GM12873 (cell line): Measurements from ENCODE around the gene DAPK1.

Experiments used
- TF ChIP-seq, protein P1 (sequence below): IDR thresholded peaks from 2 replicates; pipeline ENCODE4 v1.5.1; 2012; ENCODE audit warnings: low read depth, mild to moderate bottlenecking, moderate library complexity, low read length, control low read depth; ENCODE audit not compliant: insufficient read depth; ENCODE audit errors: missing control alignments

DAPK1 gene

DNA sequence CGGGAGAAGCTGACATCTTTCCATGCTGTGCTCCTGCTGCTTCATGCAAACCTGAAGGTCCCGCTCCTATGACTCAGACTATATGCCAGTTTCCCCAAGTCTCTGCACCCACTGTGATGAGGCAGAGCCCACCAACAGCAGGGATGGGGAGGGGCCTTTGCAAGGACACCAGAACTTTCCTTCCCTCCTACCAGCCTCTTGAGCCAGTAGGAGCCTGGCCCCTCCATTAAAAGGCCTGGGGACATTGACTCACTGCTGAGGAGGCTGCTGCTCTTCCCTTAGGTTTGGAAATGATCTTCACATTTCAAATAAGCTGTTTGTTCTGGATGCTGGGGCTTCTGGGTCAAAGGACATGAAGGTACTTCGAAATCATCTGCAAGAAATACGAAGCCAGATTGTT is 202.2 kb downstream of the DAPK1 start:
- TF ChIP-seq, protein P1, sequence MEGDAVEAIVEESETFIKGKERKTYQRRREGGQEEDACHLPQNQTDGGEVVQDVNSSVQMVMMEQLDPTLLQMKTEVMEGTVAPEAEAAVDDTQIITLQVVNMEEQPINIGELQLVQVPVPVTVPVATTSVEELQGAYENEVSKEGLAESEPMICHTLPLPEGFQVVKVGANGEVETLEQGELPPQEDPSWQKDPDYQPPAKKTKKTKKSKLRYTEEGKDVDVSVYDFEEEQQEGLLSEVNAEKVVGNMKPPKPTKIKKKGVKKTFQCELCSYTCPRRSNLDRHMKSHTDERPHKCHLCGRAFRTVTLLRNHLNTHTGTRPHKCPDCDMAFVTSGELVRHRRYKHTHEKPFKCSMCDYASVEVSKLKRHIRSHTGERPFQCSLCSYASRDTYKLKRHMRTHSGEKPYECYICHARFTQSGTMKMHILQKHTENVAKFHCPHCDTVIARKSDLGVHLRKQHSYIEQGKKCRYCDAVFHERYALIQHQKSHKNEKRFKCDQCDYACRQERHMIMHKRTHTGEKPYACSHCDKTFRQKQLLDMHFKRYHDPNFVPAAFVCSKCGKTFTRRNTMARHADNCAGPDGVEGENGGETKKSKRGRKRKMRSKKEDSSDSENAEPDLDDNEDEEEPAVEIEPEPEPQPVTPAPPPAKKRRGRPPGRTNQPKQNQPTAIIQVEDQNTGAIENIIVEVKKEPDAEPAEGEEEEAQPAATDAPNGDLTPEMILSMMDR: no peak

DNA sequence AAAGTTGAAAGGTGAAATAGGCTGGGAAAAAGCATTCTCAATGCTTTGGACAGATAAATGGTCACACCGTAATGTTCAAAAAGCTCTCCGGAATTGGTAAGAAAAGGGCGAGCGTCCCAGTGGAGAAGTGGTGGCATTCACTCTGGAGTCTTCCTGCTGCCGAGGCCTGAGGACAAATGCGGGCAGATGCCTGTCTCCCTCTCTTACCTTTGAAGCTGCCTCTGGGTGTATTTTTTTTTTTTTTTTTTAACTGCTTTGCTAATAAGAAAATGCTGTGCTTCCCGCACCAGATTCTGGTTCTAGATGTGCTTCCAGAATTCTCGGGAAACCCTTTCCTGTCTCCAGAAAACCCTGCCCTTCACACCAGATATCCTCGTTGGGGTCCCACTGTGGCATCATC is 203.8 kb downstream of the DAPK1 start:
- TF ChIP-seq, protein P1: no peak

DNA sequence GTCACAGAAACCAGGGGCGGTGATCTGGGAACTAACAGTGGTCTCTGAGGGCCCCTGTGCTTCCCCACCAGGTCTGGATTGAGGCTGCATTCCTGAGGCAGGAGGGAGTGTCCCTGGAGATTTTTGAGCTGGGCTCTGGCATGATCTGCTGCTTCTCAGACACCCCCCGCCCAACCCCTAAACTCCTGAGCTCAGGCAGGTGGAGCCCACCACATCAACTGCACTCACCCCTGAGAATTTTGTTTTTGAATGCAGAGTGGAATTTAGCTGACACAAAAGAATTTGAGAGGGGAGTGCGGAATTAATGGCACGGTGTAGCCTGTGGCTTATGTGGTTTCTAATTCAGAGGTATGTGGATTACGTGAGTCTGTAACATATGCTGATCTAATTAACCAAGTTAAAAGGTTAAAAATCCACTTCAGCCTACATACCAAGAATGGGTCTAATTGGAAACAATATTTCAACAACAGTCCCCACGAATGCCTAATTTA is 204.3 kb downstream of the DAPK1 start:
- TF ChIP-seq, protein P1: no peak

DNA sequence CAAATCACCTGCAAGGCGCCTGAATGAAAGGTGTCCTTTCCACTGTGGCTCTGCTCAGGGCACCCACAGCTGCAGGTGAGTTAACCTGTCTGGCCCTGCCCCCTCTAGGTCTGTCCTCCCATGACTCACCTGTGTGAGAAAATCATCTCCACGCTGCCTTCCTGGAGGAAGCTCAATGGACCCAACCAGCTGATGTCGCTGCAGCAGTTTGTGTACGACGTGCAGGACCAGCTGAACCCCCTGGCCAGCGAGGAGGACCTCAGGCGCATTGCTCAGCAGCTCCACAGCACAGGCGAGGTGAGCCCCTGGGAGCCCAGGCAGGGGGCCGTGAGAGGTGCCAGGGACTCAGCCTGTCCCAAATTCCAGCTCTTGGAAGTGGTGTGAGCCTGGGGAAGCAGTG is 205.3 kb downstream of the DAPK1 start:
- TF ChIP-seq, protein P1: no peak

DNA sequence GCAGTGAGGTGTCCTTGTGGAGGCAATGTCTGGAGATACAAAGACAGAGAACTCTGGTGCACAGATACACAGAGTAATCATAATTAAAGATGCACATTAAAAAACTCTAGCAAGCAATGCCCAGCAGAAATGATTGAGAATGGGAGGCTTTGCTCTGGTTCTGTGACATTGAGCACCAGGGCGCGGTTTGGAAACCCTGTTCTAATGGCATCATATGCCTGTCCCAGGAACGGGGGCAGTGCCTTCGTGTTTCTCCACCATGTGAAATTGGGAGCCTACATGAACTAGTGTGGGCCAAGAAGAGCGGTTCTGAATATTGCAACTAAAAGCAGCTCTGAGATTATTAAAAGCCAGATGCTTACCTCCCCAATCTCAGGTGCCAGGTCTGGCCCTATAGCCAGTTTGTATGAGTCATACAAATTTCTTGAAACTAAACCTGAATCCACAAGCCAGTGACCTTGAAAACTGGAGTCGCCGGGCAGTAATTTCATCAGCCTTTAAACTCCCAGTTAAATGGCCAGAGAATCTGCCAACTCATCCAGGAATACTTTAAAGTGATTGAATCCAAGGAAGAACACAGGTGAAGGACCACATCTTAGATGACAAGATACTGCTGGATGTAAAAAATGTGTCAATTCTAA is 206.1 kb downstream of the DAPK1 start:
- TF ChIP-seq, protein P1: no peak

DNA sequence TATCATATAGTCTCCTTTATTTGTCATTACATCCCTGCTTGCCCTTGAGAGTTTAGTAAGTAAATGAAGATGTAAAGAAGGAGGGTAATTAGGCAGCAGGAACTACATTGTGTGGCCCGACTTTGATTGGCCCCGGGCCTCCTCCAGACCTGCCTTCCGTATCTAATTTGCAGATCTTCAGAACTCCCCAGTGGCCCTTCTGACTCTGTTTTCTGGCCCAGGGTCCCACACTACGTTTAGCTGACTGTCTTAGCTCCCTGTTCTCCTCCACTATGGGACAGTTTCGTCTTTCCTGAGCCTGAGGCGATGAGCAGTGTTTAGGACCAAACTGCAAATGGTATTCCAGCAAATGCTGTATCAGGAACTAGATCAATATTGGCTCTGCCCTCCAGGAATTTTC is 206.7 kb downstream of the DAPK1 start:
- TF ChIP-seq, protein P1: no peak

DNA sequence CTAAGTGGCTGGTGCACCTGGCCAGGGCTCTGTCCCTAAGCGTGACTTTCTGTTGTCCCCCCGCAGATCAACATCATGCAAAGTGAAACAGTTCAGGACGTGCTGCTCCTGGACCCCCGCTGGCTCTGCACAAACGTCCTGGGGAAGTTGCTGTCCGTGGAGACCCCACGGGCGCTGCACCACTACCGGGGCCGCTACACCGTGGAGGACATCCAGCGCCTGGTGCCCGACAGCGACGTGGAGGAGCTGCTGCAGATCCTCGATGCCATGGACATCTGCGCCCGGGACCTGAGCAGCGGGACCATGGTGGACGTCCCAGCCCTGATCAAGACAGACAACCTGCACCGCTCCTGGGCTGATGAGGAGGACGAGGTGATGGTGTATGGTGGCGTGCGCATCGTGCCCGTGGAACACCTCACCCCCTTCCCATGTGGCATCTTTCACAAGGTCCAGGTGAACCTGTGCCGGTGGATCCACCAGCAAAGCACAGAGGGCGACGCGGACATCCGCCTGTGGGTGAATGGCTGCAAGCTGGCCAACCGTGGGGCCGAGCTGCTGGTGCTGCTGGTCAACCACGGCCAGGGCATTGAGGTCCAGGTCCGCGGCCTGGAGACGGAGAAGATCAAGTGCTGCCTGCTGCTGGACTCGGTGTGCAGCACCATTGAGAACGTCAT is 208.5 kb downstream of the DAPK1 start:
- TF ChIP-seq, protein P1: no peak
